ENCODE results near the gene PRR23C. TPM values are rescaled to one million over a fixed set of nuclear protein-coding genes. Genes with fewer than 3 reads are reported as not detected.
"Not testable (repeated sequence)": the region's sequence is repeated elsewhere in the genome, so short reads cannot be mapped to it uniquely, and the experiment has no call there.

PRR23C gene
- total RNA-seq, 1 donor: not detected

DNA sequence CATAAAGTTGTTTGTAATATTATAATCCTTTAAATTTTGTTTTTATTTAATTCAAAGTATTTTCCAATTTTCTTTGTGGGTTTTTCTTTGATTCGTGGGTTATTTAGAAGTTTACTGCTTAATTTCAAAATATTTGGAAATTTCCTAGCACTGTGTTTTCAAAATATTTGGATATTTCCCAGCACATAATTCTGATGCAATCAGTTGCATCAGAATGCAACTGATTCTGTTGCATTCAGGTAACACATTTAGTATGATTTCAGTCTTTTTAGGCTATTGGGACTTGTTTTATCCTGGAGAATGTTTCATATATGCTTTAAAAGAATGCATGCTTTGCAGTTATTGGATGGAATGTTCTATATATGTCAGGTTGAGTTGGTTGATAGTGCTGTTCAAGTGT, 18.2 kb upstream of the PRR23C start:
- DNase-seq (ENCODE audit: low read depth): peak; percentile 4
- TF ChIP-seq, protein P1, sequence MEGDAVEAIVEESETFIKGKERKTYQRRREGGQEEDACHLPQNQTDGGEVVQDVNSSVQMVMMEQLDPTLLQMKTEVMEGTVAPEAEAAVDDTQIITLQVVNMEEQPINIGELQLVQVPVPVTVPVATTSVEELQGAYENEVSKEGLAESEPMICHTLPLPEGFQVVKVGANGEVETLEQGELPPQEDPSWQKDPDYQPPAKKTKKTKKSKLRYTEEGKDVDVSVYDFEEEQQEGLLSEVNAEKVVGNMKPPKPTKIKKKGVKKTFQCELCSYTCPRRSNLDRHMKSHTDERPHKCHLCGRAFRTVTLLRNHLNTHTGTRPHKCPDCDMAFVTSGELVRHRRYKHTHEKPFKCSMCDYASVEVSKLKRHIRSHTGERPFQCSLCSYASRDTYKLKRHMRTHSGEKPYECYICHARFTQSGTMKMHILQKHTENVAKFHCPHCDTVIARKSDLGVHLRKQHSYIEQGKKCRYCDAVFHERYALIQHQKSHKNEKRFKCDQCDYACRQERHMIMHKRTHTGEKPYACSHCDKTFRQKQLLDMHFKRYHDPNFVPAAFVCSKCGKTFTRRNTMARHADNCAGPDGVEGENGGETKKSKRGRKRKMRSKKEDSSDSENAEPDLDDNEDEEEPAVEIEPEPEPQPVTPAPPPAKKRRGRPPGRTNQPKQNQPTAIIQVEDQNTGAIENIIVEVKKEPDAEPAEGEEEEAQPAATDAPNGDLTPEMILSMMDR (IDR thresholded peaks at IDR 0.05; ENCODE audit: insufficient read depth, low read length): no peak

DNA sequence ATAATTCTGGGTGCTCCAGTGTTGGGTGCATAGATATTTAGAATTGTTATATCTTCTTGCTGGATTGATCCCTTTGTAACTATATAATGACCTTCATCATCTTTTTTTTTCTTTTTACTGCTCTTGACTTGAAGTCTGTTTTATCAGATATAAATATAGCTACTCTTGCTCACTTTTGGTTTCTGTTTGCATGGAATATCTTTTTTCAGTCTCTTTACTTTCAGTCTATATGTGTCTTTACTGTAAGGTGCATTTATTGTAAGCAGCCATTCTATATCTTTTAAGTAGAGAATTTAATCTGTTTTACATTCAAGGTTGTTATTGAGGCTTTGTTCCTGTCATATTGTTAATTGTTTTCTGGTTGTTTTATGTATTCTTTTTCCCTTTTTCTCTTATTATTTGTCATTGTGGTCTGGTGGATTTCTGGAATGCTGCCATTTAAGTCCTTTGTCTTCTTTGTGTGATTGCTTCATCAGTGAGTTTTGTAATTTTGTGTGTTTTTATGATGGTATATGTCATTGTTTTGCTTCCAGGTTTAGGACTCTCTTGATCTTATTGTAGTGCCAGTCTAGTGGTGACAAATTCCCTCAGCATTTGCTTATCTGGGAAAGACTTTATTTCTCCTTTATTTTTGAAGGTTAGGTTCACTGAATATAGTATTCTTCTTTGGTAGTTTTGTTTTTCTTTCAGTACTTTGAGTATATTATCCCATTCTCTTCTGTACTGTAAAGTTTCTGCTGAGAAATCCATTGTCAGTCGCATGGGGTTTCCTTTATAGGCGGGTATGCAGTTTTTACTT, 8.3 kb upstream of the PRR23C start:
- H3K4me3 ChIP-seq (ENCODE audit: low read depth, low read length): no peak overlapping the region
- DNase-seq (ENCODE audit: low read depth): no peak
- TF ChIP-seq, protein P1 (IDR thresholded peaks at IDR 0.05; ENCODE audit: insufficient read depth, low read length): no peak

More for the DNA sequence above, 18.2 kb upstream of the PRR23C start:
- H3K4me3 ChIP-seq (ENCODE audit: low read depth, low read length): no peak overlapping the region

DNA sequence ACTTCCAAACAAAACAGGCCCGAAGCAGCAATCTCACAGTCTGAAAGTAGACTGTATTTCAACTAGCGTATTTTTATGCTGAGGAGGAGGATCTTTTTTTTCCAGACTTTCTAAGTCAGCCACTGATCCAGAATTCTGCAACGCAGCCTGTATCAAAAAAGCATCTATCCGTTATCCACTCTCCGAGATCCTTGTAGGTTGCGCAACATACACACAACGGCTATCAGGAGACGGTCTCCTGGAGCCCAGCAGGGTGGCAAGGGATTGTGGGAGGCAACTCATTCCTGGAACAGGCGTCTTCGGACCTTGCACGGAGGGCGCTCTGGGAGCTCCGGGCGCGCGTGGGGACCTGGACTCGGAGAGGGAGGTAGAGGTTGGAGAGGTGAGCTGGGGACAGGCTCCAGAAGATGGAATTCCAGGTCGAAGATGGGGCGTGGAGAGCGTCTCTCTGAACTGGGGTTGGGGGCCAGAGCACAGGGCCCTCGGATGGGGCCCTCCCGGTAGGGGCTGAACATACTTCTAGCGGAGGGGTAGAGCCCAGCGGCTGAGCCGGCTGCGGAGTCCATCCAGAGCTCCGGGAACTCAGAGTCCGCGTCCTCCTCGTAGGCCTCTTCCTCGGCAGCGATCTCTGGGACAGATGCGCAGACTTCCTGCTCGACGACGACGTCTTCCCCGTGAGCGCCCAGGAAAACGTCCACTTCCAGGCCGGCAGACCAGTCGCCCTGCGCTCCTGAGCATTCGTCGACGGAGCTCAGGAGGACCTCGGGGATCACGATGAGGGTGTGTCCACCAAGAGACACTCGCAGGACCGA, 932 bp downstream of the PRR23C start:
- TF ChIP-seq, protein P1 (IDR thresholded peaks at IDR 0.05; ENCODE audit: insufficient read depth, low read length): no peak
- no peak overlapping the region for H3K4me3 ChIP-seq (ENCODE audit: low read depth, low read length)
- DNase-seq (ENCODE audit: low read depth): no peak

DNA sequence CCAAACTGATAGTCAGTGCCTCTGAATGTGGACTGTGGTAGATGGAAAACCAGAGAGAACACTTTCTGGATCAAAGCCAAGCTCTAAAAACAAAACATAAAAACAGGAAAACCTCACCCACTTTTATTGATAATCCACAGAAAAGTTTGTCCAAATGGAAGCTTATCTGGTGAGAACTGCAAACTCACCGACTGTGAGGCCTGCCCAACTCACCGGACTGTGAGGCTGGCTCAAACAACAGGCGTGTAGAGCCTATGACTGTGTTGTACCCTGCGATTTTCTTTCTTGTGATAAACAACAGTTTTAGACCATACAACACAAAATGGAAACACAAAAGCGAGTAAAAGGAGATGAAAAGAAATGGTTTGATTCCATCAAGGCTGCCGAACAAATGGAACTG, 7.2 kb downstream of the PRR23C start:
- no peak overlapping the region for H3K4me3 ChIP-seq (ENCODE audit: low read depth, low read length)
- TF ChIP-seq, protein P1 (IDR thresholded peaks at IDR 0.05; ENCODE audit: insufficient read depth, low read length): no peak
- DNase-seq (ENCODE audit: low read depth): no peak

DNA sequence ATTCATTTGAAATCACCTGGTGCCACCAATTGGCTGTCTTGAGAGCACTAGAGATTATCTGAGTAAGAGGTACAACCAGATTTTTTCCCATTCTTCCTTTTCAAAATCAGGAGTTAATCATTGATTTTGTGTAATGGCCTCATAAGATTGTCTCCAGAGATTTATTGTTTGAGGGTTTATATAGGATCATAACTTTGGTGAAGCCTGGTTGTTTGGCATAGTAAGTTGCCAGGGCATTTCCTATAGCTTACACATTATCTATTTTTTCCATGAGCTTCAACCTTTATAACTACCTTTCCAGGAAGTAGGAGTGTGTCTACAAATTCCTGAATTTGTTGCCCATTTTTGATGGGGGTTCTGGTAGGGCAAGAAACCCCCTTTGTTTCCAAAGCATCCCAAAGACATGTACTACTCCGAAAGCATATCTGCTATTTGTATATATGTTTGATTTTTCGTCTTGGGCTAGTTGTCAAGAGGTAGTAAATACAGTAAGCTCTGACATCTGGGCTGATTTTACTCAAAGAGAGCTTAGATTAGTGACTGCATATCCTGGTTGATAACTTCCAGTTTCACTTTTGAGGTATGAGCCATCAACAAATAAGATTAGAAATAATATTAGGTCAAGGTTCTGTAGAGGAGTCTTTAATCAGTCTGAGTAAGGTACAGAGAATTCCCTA, 12.2 kb downstream of the PRR23C start:
- DNase-seq (ENCODE audit: low read depth): no peak
- TF ChIP-seq, protein P1 (IDR thresholded peaks at IDR 0.05; ENCODE audit: insufficient read depth, low read length): no peak
- H3K4me3 ChIP-seq (ENCODE audit: low read depth, low read length): no peak overlapping the region

DNA sequence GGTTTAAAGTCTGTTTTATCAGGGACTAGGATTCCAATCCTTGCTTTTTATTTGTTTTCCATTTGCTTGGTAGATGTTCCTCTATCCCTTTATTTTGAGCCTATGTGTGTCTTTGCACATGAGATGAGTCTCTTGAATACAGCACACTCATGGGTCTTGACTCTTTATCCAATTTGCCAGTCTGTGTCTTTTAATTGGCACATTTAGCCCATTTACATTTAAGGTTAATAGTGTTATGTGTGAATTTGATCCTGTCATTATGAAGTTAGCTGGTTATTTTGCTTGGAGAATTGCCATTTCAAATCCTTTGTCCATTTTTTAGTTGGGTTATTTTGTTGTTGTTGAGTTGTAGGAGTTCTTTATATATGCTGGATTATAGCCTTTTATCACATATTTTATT, 14.1 kb downstream of the PRR23C start:
- H3K4me3 ChIP-seq (ENCODE audit: low read depth, low read length); DNase-seq (ENCODE audit: low read depth): not testable (repeated sequence)

DNA sequence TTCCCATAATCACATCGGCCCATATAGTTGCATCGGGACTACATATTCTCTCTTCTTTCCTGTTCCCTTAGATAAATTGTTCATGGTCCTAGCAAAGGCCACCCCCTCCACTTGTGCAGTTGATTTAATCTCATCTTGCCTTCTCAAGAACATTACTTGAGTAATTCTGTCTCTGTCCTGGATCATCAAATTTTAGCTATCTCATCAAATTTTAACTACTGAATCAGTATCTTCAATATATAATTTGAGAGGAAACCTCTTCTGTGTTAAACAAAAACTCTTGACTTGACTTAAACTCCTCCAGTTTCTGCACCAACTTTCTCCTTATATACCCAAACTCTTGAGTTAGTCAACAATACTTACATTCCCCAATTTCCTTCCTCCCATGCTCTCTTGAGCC, 19.7 kb downstream of the PRR23C start:
- no peak for DNase-seq (ENCODE audit: low read depth)
- TF ChIP-seq, protein P1 (IDR thresholded peaks at IDR 0.05; ENCODE audit: insufficient read depth, low read length): no peak
- no peak overlapping the region for H3K4me3 ChIP-seq (ENCODE audit: low read depth, low read length)
